Measurements from ENCODE around the gene CASP1.

DNA sequence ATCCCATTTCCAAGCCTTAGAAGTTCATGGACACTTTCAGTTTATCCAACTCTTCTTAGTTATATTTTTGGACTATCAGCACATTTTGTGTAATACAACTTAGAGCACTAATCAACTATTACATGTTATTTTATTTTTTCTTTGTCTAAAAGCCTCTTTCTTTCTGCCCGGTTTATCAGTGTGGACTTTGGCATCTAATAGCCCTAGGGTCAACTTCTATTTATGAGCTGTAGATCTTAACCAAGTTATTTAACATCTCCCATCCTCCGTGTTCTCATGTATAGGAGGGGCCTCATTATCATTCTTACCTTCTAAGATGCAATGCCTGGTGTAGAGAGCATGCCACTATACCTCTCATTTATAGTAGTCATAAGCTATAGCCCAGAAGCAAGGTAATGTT is 5.8 kb upstream of the CASP1 start:
- TF ChIP-seq TAF1 (IDR thresholded peaks at IDR 0.05; ENCODE audit: low read depth) (no peak), CEBPB (IDR thresholded peaks at IDR 0.05) (no peak), ZBTB7A (IDR thresholded peaks at IDR 0.05; ENCODE audit: low read depth) (no peak), EP300 (IDR thresholded peaks at IDR 0.05; ENCODE audit: borderline replicate concordance) (no peak)

Data from Ishikawa (cell line).